HCT116 (cell line): Measurements from ENCODE around the gene RAD9A. TPM values are rescaled to one million over a fixed set of nuclear protein-coding genes. Genes with fewer than 3 reads are reported as not detected.

Experiments used
- ATAC-seq: fragments of 200-7000 bp; cut with Tn5 transposase; 2 replicates; pipeline ENCODE4 v1.9.1; 2020; ENCODE audit warnings: mild to moderate bottlenecking, moderate library complexity
- BruUV-seq: library from RNA; stranded (reverse); fragments of 400-500 nt; replicated peaks from 2 replicates; lab custom pipeline; 2021; lab: Mats Ljungman, UMichigan
- CTCF ChIA-PET: fragments of 300-600 bp; sonication (Branson Sonifier 250); formaldehyde crosslinking; loops from one replicate; lab custom pipeline; 2021; ENCODE audit warnings: antibody characterized with exemption; lab: Charles Lee
- POLR2A ChIA-PET: fragments of 300-600, 350-600 bp; sonication (Branson Sonifier 250); formaldehyde crosslinking; loops from one replicate; lab custom pipeline; 2021; ENCODE audit warnings: antibody characterized with exemption; lab: Charles Lee
- RAD21 ChIA-PET, 2 experiments: fragments of 300-600 bp; sonication (Branson Sonifier 250); formaldehyde crosslinking; loops; one replicate each; lab custom pipeline; 2023; ENCODE audit warnings: low total read pairs in 2 of 2; ENCODE audit not compliant: uncharacterized antibody in 2 of 2, unreplicated experiment in 2 of 2, low non-redundant PET in 1 of 2; lab: Charles Lee
- DNase-seq: peaks from one replicate; pipeline ENCODE4 v3.0.0-alpha.2; 2010; ENCODE audit warnings: low read depth, low spot score
- H2AFZ ChIP-seq: fragments of 200-600 bp; shearing (Covaris generic), sonication (generic); 2 replicates; pipeline ENCODE4 v1.6.1; 2017; ENCODE audit warnings: low read depth, mixed run types, mixed read lengths, antibody characterized with exemption, low read length; ENCODE audit not compliant: poor library complexity, severe bottlenecking
- H3K27ac ChIP-seq: 2 replicates; pipeline ENCODE4 v1.5.1; 2012; ENCODE audit warnings: low read depth, low read length
- H3K27me3 ChIP-seq: fragments of 200-600 bp; sonication (generic); 2 replicates; pipeline ENCODE4 v1.6.1; 2016; ENCODE audit warnings: mixed run types, low read length, mixed read lengths; ENCODE audit not compliant: insufficient read depth
- H3K36me3 ChIP-seq, 2 experiments: fragments of 200-500 bp in 1 of 2; fragments of 200-600 bp in 1 of 2; sonication (Bioruptor generic) in 1 of 2; sonication (generic) in 1 of 2; 2 replicates each; pipeline versions ENCODE4 v1.5.1 to v1.6.1; 2014 to 2016; ENCODE audit warnings: low read length in 2 of 2, inconsistent platforms in 1 of 2, mixed read lengths in 1 of 2, mixed run types in 1 of 2; ENCODE audit not compliant: insufficient read depth in 2 of 2, control insufficient read depth in 1 of 2
- H3K4me1 ChIP-seq, 2 experiments: fragments of 200-600 bp in 1 of 2; sonication (generic) in 1 of 2; 2 replicates each; pipeline versions ENCODE4 v1.5.1 to v1.6.1; 2012 to 2017; ENCODE audit warnings: low read length in 2 of 2, inconsistent platforms in 1 of 2, mild to moderate bottlenecking in 1 of 2, mixed read lengths in 1 of 2, mixed run types in 1 of 2, moderate library complexity in 1 of 2; ENCODE audit not compliant: insufficient read depth in 2 of 2, control insufficient read depth in 1 of 2
- H3K4me2 ChIP-seq: fragments of 200-600 bp; sonication (generic); 2 replicates; pipeline ENCODE4 v1.6.1; 2017; ENCODE audit warnings: mixed run types, low read length, mixed read lengths
- H3K4me3 ChIP-seq, 2 experiments: fragments of 200-600 bp in 1 of 2; sonication (generic) in 1 of 2; replicated peaks in 1 of 2; 2 replicates each; pipeline ENCODE4 v1.5.1; 2011 to 2016; ENCODE audit warnings: low read length in 2 of 2, control low read depth in 1 of 2, low read depth in 1 of 2, mild to moderate bottlenecking in 1 of 2, mixed read lengths in 1 of 2, mixed run types in 1 of 2
- H3K79me2 ChIP-seq: fragments of 200-600 bp; sonication (generic); 2 replicates; pipeline ENCODE4 v1.6.1; 2017; ENCODE audit warnings: mild to moderate bottlenecking, mixed run types, low read length, moderate library complexity, mixed read lengths; ENCODE audit not compliant: insufficient read depth
- H3K9ac ChIP-seq: fragments of 200-600 bp; sonication (generic); 2 replicates; pipeline ENCODE4 v1.6.1; 2016; ENCODE audit warnings: low read length, mixed read lengths
- H3K9me2 ChIP-seq: fragments of 200-600 bp; sonication (generic), shearing (Covaris generic); 2 replicates; pipeline ENCODE4 v1.6.1; 2017; ENCODE audit warnings: mixed run types, mild to moderate bottlenecking, moderate library complexity; ENCODE audit not compliant: insufficient read depth
- H3K9me3 ChIP-seq, 2 experiments: fragments of 200-500 bp in 1 of 2; fragments of 200-600 bp in 1 of 2; sonication (Bioruptor generic) in 1 of 2; sonication (generic) in 1 of 2; 2 replicates each; pipeline ENCODE4 v1.6.1; 2014 to 2017; ENCODE audit warnings: low read length in 2 of 2, mixed read lengths in 2 of 2, inconsistent platforms in 1 of 2, low read depth in 1 of 2, mild to moderate bottlenecking in 1 of 2, mixed run types in 1 of 2, moderate library complexity in 1 of 2; ENCODE audit not compliant: control insufficient read depth in 1 of 2, insufficient read depth in 1 of 2
- H4K20me1 ChIP-seq: fragments of 200-600 bp; sonication (generic), shearing (Covaris generic); 2 replicates; pipeline ENCODE4 v1.6.1; 2017; ENCODE audit warnings: mixed run types, mild to moderate bottlenecking, moderate library complexity; ENCODE audit not compliant: insufficient read depth
- EGR1 ChIP-seq: IDR thresholded peaks from 2 replicates; pipeline ENCODE4 v1.6.1; 2012; ENCODE audit warnings: low read depth
- EZH2 ChIP-seq: fragments of 200-600 bp; sonication (generic); IDR thresholded peaks from 2 replicates; pipeline ENCODE4 v1.6.1; 2017; ENCODE audit warnings: antibody characterized with exemption, mixed run types
- POLR2A ChIP-seq: IDR thresholded peaks from 2 replicates; pipeline ENCODE4 v1.7.0; 2011; ENCODE audit warnings: borderline replicate concordance; ENCODE audit not compliant: insufficient read depth, insufficient read length; ENCODE audit errors: extremely low read depth
- RAD21 ChIP-seq: IDR thresholded peaks from 2 replicates; pipeline ENCODE4 v1.6.1; 2012; ENCODE audit warnings: low read depth, mild to moderate bottlenecking
- REST ChIP-seq: IDR thresholded peaks from 2 replicates; pipeline ENCODE4 v1.6.1; 2012; ENCODE audit warnings: low read depth
- SRF ChIP-seq: IDR thresholded peaks from 2 replicates; pipeline ENCODE4 v1.6.1; 2012; ENCODE audit warnings: low read depth
- ZBTB33 ChIP-seq: IDR thresholded peaks from 2 replicates; pipeline ENCODE4 v1.6.1; 2011; ENCODE audit warnings: mild to moderate bottlenecking, low read length, moderate library complexity; ENCODE audit not compliant: insufficient replicate concordance; ENCODE audit errors: extremely low read depth
- ZFX ChIP-seq: fragments of 450-650 bp; IDR thresholded peaks from 2 replicates; pipeline ENCODE4 v1.6.1; 2017
- ZNF274 ChIP-seq: fragments of 200-500 bp; sonication (Bioruptor generic); IDR thresholded peaks from 2 replicates; pipeline ENCODE4 v1.6.1; 2014; ENCODE audit warnings: mild to moderate bottlenecking, low read depth, low read length, inconsistent platforms
- intact Hi-C: fragments of 100-400 bp; cut with micrococcal nuclease; formaldehyde crosslinking; loops from 2 replicates; pipeline ENCODE4 v1.10.0; 2022
- total RNA-seq: library from RNA; stranded (reverse); gene quantifications from one replicate; pipeline ENCODE4 v1.2.1, GENCODE V29; 2021; ENCODE audit not compliant: unreplicated experiment

The RAD9A gene
- total RNA-seq, 1 experiment from 2014 or later: 49.8 TPM

GRCh38 chr11:67387069-67387468 is 4.7 kb upstream of the RAD9A start:
- DNase-seq (no peak), ATAC-seq (no peak)
- H3K79me2 ChIP-seq: peaks cover 6% of the 10 kb centered on the region; the same call in 1 of the 2 replicates
- H3K27me3 ChIP-seq: no peaks in the 10 kb centered on the region
- no peak overlapping the region for H2AFZ ChIP-seq
- ChIA-PET CTCF (interaction anchor here (1.1 to 1.5 kb wide), 3 partner anchors 15 to 30 kb away, joined by 3 to 8 read pairs (median 4); partner anchors contain the start of gene PPP1CA), RAD21 (no interaction called here), POLR2A (interaction anchor here (0.7 to 2.1 kb wide), 3 partner anchors 10 to 32 kb away, joined by 3 to 7 read pairs (median 3); partner anchors contain the start of gene PPP1CA)
- no peaks in the 10 kb centered on the region for H3K9me2 ChIP-seq
- TF ChIP-seq ZFX: no peak
- no peak for TF ChIP-seq RAD21
- TF ChIP-seq ZBTB33: no peak
- no peak for TF ChIP-seq POLR2A
- TF ChIP-seq EZH2: no peak
- TF ChIP-seq REST: no peak
- TF ChIP-seq SRF: no peak
- no peak for TF ChIP-seq EGR1
- TF ChIP-seq ZNF274: no peak
- no peaks in the 10 kb centered on the region for H3K36me3 ChIP-seq
- H3K4me1 ChIP-seq: peaks cover 17 to 45% of the 10 kb centered on the region in 2 experiments
- no peak overlapping the region for H3K4me2 ChIP-seq
- no peaks in the 10 kb centered on the region for H3K9me3 ChIP-seq
- no peak overlapping the region for H3K4me3 ChIP-seq
- H3K9ac ChIP-seq: no peak overlapping the region
- intact Hi-C loops: no loop called here
- BruUV-seq: no TSS peak
- no peak overlapping the region for H3K27ac ChIP-seq
- no peaks in the 10 kb centered on the region for H4K20me1 ChIP-seq
